Hematopoietic multipotent progenitor cell treated with erythropoietin and hydrocortisone succinate and interleukin-3 and kit ligand, for 8 days (in vitro differentiated cells): ENCODE data around the gene FAM151A.

Source experiments
- DNase-seq: peaks from one replicate; pipeline ENCODE4 v3.0.0-alpha.2; 2015

The FAM151A gene

DNA sequence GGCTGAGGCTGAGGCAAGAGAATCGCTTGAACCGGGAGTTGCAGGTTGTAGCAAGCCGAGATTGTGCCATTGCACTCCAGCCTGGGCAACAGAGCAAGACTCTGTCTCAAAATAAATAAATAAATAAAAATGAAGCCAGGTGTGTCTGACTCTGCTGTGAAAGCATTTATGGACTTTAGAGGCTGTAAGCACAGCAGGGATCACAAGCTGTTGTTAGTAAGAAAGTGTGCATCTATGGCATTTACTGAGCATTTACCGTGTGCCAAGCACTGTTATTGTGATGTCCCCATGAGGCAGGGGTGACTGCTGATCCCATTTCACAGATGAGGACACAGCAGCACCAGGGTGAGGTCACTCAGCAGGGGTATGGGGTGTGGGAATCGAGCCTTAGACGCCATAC is 20.1 kb downstream of the FAM151A start:
- no peak for DNase-seq

GRCh38 chr1:54602554-54602953 is 20.8 kb downstream of the FAM151A start:
- DNase-seq = no peak

DNA sequence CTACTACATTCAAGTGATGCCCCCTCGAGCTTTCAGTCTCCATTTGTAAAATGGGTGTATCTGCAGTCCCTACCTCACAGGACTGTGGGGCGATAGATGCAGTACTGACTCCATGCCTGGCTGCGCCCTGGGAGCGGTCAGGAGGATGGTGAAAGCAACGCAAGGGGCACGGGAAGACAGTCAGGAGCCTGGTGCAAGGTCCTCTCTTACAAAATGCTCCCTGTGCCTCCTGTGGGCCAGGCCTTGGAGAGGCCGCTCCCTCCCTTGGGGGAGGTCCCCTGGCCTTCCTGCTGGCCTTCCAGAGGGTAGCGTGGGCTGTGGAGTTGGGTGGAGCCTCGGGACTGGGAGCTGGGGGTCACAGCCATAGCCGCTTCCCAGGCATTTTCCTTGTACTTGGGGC is 21.6 kb downstream of the FAM151A start:
- DNase-seq = no peak

DNA sequence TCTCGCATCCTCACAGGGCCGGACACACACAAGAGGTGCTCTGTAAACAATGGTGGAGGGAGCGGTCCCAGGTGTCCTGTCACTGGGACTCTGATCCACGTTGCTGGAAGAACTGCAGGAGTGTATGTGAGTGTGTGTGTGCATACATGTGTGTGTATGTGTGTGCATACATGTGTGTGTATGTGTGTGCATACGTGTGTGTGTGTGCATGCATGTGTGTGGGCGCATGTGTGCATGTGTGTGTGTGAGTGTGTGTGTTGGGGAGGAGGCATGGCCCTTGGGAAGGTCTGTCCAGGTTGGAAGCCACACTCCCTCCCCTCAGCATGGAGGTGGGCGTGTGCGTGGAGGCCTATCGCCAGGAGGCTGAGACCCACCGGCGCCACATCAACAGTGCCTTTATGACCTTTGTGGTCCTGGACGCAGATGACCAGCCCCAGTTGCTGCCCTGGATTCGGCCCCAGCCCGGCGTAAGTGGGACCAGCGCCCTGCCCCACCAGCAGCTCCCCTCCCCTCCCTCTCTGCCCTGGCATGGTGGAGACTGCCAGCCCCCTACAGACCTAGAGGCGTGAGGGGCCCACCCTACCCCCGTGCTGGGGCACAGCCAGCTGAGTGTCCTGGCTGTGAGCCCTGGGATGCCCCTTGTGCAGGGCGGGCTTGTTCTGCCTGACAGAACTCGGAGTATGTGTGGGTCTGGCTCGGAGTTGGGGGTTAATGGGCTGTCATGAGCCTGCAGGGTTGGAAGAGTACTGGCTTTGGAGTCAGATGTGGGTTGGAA is 22.2 kb downstream of the FAM151A start:
- DNase-seq = no peak

GRCh38 chr1:54599211-54599823 is 24.0 kb downstream of the FAM151A start:
- DNase-seq = no peak

- no peak for DNase-seq
Measured at GRCh38 chr1:54597455-54598030, 25.8 kb downstream of the FAM151A start.

DNA sequence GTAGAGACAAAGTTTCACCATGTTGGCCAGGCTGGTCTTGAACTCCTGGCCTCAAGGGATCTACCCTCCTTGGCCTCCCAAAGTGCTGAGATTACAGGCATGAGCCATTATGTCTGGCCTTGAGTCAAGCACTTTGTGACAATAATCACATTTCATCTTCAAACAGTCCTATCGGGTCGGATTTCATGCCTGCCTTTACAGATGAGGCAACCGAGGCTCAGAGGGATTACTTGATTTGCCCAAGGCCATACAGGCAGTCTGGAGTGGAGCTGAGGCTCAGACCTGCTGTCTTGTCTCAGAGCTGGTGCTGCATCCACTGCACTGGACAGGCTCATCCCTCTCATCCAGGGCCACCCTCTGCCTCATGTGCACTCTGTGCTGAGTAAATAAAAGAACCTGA is 26.6 kb downstream of the FAM151A start:
- DNase-seq = no peak

- DNase-seq = no peak
Measured at GRCh38 chr1:54595956-54596498, 27.3 kb downstream of the FAM151A start.

DNA sequence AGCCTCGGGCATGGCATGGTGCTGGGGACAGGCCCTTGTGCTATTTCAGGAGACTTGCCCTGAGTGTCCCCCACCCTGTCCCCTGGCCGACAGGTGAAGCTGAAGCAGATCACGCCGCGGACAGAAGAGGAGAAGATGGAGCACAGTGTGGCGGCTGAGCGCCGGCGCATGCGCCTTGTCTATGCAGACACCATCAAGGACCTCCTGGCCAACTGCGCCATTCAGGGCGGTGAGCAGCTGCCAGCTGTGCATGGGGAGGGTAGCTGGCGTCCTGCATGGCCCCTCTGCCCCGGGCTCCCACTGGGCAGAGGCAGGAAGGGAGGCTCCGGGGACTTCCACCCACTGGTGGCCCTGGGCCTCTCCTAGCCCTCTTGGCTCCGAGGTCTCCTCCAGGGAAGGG is 28.9 kb downstream of the FAM151A start:
- no peak for DNase-seq

DNA sequence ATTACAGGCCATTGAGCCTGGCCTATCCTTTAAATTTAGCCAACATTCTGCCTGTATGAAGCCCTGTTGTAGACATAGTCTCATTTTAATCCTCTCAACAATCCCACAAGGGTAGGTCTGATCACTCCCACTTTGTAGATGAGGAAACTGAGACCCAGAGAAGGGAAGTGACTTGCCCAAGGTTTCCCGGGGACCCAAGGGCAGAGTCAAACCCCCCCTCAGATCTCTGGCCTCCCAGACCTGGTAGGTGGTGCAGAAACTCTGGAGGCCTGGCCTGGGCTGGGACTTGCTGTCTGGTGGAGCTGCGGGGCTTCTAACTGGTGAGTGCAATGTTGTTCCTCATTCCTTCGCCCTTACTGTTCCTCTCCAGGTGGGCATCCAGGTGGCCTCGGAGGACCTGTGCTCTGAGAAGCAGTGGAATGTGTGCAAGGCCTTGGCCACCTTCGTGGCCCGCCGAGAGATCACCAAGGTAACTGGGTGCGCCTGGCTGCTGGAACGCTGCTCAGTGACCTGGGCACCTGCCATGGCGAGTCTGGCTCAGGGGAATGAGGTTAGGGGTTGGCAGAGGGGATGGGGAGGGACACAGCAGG is 29.7 kb downstream of the FAM151A start:
- no peak for DNase-seq

DNA sequence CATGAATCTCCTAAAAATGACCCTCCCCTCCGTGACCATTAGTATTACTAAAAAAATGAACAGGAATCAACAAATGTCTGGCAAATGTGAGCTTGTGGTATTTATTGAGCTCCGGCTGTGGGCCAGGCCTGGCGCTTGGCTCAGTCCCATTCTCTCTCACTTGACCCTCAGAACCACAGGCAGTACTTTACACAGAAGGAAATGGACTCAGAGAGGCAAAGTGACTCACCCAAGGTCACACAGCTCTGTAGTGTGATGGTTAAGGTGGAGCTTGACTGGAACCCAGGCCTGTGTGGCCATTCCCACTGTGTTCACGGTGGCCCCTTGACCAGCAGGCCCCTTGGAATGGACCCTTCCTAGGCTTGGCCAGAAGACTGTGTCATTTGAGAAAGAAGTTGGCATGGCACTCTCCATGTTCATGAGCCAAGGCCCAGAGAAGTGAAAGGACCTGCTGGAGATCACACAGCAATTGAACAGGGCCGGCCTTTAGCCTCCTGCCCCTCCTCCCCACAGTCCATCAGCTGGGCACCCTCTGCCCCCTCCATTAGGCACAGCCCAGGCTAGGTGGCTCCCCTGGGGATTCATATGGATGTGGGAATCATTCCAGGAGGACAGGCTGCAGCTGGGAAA is 32.1 kb downstream of the FAM151A start:
- DNase-seq = no peak

DNA sequence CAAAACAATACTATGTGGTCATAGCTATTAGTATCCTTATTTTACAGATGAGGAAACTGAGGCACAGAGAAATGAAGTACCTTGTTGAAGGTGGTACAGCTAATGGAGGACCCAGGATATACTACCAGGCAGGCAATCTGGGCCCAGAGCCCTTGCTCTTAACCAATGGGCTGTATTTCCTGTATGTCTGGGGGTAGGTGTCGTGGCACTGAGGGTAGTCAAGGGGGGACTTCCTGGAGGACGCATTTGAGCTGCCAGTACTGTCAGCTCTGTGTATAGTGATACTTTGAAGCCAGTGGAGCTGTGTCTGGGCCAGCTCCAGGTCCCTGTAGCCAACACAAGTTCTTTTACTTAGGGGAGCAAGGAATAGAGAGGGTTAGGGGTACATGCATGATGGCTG is 34.9 kb downstream of the FAM151A start:
- no peak for DNase-seq

- DNase-seq = no peak
Measured at GRCh38 chr1:54585181-54586066, 37.9 kb downstream of the FAM151A start.

- no peak for DNase-seq
Measured at GRCh38 chr1:54584575-54584974, 38.8 kb downstream of the FAM151A start.

DNA sequence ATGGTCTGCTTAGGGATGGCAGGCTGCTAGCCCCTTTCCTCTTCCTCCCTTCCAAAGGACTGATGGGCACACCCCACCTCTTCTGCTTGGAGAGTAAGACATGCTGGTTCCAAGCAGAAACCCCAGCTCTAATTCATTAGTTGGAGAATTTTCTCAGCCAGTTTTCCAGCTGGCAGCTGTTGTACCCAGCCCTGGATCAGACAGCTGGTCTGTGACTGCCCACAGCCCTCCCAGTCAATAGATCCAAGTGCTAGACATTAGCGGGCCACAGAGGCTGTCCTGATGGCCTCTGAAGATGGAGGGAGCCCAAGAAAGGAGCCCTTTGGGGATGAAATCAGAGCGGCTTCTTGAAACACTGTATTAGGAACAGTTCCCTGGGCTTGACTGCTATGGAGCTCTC is 39.5 kb downstream of the FAM151A start:
- no peak for DNase-seq

- DNase-seq = no peak
Measured at GRCh38 chr1:54583307-54583686, 40.0 kb downstream of the FAM151A start.

DNA sequence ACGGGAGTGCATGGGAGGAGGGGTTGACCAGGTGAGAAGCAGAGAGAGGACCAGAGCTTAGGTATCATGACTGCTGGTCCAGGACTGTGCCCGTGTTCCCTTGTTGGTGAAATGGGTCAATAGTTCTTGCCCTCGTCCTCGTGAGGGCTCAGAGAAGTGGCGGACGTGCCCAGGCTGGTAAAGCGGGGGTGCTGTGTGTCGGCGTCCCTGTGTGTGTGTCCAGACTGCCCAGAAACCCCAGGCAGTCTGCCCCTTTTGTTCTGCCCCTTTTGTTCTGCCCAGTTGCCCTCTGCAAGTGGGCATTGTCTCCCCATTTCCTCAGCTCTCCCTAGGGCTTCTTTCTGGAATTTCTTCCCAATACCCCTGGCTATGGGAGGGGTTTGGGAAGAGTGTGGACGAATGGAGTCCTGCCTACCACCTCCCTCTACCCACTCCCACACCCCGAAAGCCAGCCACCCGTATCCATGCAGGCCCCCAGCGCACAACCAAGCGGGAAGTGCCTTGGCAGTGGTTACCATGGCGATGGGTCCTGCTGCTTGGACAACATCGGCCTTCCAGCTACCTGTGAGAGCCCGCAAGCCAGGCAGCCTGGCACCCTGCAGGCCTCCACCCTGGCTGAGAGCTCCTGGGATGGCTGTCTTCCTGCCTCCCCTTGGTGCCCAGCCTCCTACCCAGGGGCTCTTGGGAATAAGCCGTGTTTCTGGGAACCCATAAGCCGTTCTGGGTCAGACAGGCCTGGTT is 40.6 kb downstream of the FAM151A start:
- no peak for DNase-seq

DNA sequence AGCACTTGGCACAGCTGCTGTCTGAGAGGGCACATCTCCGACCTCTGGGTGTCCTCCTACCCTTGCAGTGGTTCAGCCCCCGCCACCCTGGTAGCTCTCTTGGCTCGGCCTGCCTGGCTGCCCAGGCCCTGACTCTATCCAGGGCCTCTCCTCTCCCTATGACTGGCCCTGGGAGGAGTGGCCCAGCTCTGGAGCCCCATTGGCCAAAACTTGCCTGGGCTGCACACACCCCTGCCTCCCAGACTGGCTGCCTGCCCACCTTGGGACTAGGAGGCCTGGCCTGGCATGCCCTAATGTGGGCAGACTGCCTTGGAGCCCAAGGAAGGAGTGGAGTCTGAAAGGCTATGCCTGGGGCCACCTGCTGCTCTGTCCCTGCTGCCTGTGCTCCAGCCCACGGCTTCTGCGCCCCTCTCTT is 41.7 kb downstream of the FAM151A start:
- peak; percentile 88 for DNase-seq

DNA sequence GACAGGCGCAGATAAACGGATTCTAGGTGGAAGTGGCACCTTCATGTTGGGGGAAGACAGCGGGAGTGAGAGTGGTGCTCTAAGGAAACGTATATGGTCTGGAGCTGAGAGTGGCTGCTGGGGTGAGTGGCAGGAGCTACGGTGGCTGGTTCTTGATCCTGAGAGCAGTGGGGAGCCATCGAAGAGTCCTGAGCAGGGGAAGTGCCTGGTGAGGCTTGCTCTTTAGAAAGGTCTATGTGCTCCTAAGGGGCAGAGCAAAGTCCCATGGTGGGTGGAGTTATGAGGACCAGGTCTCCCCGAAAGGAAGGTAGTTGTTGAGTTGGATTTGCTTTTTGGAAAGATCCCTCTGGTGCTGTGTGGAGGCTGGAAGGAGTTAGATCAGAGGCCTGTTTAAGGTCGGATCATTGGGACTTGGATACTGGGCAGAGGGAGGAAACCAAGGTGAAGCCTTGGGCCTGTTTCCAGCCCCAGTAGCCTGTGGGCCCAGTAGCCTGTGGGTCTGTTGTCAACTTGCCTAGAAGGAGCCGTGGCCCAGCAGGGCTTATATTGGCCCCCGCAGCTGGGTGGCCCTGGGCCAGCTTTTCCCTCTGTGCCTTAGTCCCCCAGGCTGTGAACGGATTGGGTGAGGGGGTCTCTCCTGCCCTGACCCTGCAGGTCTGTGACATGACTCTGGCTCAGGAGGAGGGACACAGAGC is 42.3 kb downstream of the FAM151A start:
- no peak for DNase-seq

DNA sequence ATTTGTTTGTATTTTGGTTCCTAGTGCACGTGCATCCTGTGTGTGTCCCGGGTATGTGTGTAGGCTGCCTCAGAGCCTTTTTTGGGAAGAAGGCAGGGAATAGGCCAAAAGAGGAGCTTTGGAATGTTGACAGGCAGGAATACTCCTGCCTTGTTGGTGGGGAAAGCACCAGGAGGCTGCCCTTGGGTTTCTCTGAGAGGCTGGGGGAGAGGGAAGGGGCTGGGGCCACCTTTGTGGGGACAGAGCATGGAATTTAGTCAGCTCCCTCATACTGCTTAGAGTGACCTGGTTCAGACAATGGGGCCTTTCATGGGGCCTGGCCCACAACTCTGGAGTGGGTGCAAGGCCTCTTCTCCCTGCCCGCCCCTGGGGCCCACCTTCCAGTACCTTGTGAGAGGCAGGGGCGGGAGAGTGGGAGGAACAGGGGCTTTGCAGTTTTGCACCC is 44.0 kb downstream of the FAM151A start:
- DNase-seq = no peak

GRCh38 chr1:54577612-54578011 is 45.7 kb downstream of the FAM151A start:
- peak; percentile 63 for DNase-seq
